HG03095 (cell line): ENCODE measurements around the gene ALCAM.

ENCODE experiments used
- ATAC-seq: cut with Tn5 transposase; IDR thresholded peaks from one replicate; pipeline ENCODE4 v1.9.1; 2021; ENCODE audit warnings: moderate library complexity; ENCODE audit not compliant: unreplicated experiment

Gene ALCAM

GRCh38 chr3:105518806-105519418 is 152.2 kb downstream of the ALCAM start:
- peak; percentile 84 for ATAC-seq

DNA sequence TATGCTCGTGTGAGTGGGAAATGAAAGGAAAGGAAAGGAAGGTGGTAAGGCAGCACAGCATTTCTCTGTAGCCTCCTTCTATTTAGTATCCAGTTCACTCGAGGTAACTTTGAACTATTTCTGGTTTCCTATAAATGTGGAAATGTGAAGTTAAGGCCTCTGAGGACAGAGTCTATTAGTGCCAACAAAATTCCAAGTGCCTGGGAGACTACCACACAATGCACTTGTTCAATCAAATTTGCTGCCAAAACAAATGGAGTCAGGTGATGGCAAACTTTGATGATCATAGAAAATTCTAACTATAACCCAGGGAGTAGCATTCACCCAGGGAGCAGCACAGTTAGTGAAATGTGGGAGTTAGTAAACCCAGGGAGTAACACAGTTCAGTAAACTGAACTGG is 155.1 kb downstream of the ALCAM start:
- no peak for ATAC-seq

DNA sequence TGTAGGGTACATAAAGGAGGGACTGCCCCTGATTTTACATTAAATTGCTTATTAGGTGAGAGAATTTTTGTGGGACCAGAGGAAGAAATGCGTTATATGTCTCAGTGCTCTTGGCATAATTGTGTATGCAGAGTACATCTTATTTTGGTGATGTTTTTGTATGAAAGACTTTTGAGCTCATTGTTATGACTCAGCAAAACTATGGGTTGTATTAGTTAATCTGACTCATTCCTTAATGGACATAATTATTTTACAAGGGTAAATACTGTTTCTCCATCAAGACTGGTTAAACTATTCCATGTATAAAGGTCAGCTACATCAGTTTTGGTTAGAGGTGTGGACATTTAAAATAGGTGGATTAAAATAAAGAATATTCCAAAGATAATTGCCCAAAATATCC is 156.8 kb downstream of the ALCAM start:
- ATAC-seq, result no peak

DNA sequence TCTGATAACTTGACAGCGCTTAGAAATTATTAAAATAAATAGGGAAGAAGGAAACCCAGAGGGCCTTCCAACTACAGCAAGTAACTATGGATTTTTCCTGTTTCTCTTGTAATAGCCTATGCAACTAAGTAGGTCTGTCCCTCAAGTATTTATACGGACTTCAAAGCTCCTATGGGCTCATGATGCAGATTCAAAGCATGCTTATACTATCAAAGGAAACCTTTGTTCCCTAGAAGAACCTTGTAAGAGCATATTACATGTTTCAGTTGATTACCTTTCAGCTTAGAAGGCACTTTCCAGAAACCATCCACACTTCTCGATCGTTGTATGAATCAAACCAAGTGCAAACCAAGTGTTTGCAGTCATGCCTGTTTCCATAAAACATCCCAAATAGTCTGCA is 158.8 kb downstream of the ALCAM start:
- no peak for ATAC-seq

DNA sequence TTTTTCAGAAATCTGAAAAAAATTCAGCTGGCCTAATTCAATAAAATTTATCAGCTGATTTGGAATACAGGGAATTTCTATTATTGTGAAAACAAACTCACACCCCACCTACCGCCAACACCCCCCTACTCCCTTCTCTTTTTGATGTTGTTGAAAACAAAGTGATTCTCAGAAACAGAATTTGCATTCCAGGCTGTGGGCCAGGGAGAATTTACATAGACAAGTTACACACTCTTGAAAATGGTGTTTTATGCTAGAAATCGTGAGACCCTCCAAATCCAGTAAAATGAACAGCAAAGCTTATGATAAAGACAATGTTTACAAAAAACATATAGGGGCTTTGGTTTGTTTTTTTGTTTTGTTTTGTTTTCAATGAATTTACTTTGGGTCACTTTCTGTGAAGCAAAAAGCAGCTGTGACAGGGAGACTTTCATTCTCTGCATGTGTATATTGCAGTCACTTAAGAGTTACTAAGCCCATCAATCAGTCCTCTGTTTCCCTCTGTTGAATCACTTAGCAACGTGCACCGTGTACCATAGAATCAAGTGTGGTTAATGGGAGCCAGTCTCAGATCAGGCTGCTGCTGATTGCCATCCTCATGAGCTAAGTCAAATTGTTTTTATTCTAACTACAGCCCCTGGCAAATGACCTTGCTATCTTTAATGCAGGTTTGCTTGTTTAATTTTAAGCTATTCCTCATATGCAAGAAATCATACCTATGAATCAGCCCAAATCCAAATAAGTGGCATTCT is 159.8 kb downstream of the ALCAM start:
- ATAC-seq, result no peak

GRCh38 chr3:105527535-105527934 is 160.8 kb downstream of the ALCAM start:
- no peak for ATAC-seq

DNA sequence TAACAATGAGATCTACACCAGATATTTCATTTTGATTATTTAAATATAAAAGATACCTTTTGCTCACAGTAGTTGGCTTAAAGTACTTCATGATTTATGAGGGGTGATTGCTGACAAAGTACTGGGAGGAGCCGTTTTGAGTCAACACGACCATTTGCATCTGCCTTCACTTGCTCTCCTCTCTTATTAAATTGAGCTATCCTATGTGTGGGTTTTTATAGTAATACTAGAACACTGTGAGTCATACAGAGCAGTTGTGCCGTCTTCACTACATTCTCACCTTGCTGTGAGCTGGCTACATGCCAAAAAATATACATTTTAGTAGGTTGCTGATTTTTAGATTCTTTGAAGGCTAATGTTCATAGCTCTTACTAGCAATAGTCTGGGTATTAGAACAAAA is 161.2 kb downstream of the ALCAM start:
- peak; percentile 53 for ATAC-seq

- ATAC-seq, result no peak
Measured at GRCh38 chr3:105528955-105529354, 162.2 kb downstream of the ALCAM start.

DNA sequence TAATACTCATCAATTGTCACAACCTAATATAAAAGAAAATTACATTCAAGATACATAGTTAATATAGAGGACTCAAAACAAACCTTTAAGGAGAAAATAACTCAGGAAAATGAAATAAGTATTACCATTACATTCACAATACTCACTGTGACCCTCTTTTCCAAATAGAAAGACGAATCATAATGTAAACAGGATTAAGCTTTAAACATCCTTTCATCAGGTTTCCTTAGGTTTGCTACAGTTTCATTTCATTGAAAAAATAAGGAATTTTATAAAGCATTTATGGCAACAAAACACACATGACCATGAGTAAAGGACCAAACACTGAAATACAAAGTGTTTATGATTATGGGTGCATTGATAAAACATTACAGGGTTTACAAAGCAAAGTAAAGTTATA is 162.7 kb downstream of the ALCAM start:
- no peak for ATAC-seq

DNA sequence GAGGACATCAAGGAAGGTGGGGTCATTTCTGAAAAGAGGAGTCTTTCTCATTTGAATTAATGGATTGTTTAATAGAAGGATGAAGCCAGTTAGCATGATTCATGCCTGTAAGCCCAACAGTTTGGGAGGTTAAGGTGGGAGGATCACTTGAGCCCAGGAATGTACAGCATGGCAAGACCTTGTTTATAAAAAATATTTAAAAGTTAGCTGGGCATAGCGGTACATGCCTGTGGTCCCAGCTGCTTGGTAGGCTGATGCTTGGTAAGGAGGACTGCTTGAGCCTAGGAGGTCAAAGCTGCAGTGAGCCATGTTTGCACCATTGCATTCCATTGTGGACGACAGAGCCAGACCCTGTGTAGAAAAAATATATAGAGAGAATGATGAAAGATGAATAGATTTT is 165.5 kb downstream of the ALCAM start:
- no peak for ATAC-seq

GRCh38 chr3:105533960-105534359 is 167.3 kb downstream of the ALCAM start:
- no peak for ATAC-seq

DNA sequence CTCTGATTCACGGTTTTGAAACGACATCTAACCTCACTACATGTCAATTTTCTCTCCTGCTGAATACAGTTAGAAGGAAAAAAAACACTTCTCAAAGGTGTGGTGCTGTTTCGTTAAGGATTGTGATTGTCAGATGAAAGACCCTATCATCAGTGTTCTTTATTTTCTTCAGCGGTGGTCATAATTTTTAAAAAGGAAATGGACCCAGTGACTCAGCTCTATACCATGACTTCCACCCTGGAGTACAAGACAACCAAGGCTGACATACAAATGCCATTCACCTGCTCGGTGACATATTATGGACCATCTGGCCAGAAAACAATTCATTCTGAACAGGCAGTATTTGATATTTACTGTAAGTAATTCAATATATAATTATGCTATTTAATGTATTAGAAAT is 167.8 kb downstream of the ALCAM start:
- ATAC-seq, result no peak

- no peak for ATAC-seq
Measured at GRCh38 chr3:105537371-105538080, 170.8 kb downstream of the ALCAM start.

DNA sequence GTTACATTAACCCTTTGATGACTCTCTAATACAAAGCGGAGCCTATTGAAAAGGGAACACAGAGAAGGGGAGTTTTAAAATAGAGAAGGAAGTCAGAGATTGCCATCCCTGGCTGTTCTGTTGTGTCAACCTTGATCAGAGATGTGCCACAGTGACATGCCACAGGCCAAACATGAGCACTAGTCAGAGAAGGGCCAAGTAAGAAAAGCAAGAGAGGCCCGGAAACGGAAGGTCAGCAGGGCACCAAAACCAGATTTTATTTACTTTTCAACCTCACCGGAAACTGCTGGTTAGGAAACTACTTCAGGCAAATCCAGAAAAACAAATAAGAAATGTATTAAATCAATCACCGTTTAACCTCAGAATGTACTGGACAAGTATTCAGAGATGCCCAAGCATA is 171.8 kb downstream of the ALCAM start:
- no peak for ATAC-seq

DNA sequence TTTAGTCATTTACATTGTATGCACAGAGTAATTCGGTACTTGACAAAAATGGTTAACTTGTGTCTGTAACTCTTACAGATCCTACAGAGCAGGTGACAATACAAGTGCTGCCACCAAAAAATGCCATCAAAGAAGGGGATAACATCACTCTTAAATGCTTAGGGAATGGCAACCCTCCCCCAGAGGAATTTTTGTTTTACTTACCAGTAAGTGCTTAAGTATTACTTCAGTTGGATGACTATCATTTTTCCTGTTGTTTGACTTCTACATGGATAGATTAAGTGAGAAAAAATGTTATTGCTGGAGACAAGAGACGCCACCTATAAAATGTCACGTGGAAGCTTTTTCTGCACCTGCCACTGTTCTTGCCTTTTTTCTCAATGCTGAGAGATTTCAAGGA is 173.2 kb downstream of the ALCAM start:
- ATAC-seq, result no peak

GRCh38 chr3:105542282-105543019 is 175.7 kb downstream of the ALCAM start:
- no peak for ATAC-seq

- ATAC-seq, result no peak
Measured at GRCh38 chr3:105545051-105545450, 178.3 kb downstream of the ALCAM start.

GRCh38 chr3:105553851-105554250 is 187.1 kb downstream of the ALCAM start:
- no peak for ATAC-seq

DNA sequence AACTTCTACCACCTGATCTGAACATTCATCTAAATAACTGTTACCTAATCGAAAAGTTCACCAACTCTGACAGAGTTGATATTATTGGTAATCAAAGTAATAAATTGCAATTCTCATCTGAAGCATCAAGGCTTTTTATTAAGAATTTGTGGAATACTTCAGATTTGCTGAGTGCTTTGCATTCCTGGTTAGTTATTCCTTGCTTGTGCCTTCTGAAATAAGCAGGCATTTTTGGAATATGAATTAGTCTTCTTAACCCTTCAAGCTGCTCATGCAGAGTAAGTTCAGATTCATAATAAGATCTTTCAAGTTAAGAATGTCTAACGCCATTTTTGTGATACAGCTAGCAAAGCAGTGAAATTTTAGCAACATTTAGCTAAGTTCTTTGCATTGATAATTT is 188.5 kb downstream of the ALCAM start:
- no peak for ATAC-seq

- ATAC-seq, result no peak
Measured at GRCh38 chr3:105559856-105560255, 193.1 kb downstream of the ALCAM start.

- ATAC-seq, result no peak
Measured at GRCh38 chr3:105561876-105562275, 195.2 kb downstream of the ALCAM start.
